GM18498 (cell line): ENCODE measurements around the gene STK33.

Experiments used
- ATAC-seq: cut with Tn5 transposase; IDR thresholded peaks from one replicate; pipeline ENCODE4 v1.9.1; 2021; ENCODE audit warnings: mild to moderate bottlenecking, moderate library complexity; ENCODE audit not compliant: unreplicated experiment

The STK33 gene

GRCh38 chr11:8604078-8604723 is 10.2 kb upstream of the STK33 start:
- ATAC-seq: peak; percentile 82

- ATAC-seq: peak; percentile 10
These were observed 9.7 kb upstream of the STK33 start for GRCh38 chr11:8603696-8604077.

GRCh38 chr11:8601376-8602133 is 7.5 kb upstream of the STK33 start:
- ATAC-seq: no peak

- no peak for ATAC-seq
These were observed 4.5 kb upstream of the STK33 start for GRCh38 chr11:8598506-8598905.

DNA sequence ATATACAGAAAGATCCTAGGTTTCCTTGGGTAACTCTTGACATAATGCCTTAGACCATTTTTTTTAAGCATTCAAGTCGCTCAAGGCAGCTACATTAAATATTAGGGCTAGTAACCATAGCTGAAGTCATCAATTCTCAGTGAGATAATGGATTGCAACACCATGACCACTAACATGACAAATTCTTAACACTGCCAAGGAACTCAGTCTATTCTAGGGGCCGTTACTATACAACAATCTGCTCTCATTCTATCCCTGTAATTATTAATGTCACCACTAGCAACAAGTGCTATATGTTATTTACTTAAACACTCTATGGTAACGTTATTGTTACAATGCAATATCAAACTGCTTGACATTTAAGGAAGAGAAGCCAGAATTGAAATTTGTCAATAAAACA is 3.2 kb upstream of the STK33 start:
- ATAC-seq: no peak

GRCh38 chr11:8596504-8597046 is 2.5 kb upstream of the STK33 start:
- ATAC-seq: no peak

DNA sequence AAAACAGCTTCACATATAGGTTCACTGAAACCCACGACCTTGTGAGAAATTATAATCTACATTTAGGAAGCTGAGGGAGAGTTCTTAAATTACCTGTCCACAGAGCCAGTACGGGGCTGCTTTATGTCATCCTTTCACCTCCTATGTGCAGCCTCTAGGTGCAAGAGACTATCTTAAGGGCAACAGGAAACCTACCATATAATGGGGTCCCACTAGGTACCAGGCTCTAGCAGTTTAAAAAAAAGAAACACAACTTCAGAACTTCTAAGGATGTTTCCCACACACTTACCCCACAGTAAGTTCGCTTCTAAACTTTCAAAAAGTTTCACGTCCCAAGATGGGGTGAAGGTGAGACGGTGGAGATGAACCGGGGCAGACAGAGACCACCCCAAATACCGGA is 573 bp downstream of the STK33 start:
- peak; percentile 22 for ATAC-seq

GRCh38 chr11:8587915-8588314 is 6.1 kb downstream of the STK33 start:
- no peak for ATAC-seq

GRCh38 chr11:8586805-8587204 is 7.2 kb downstream of the STK33 start:
- no peak for ATAC-seq

DNA sequence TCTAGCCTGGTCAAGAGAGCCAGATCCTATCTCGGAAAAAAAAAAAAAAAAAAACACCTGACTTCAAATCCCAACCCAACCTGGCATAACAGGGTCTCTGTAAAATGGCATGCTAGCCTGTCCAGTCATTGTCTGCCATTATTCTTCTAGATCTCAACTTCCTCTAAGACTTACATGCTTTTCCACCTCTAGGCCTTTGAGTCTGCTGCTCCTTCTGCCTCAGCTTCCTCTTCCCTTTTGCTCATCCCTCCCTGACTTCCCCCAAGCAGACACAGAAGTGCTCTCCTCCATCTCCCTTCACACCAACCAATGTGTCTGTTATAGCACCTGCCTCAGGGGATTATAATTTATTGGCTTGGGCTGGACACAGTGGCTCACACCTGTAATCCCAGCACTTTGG is 7.8 kb downstream of the STK33 start:
- ATAC-seq: no peak

DNA sequence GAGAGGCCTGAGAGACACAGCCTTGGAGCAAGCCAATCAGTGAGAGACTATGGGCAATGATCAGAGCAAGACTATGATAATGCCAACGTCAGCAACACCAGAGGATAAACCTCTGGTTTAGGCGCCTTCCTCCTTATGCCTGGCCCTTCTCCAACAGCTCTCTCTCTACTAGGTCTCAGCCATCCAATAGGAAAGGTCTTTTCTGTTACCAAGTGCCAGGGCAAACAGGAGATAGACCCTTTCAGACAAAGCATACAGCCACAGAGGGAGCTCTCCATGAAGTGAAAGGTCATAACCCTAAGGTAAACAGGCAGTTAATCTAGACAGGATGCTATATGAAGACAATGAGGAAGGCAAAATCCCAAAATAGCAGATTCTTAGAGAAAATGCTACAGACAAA is 9.5 kb downstream of the STK33 start:
- ATAC-seq: no peak

DNA sequence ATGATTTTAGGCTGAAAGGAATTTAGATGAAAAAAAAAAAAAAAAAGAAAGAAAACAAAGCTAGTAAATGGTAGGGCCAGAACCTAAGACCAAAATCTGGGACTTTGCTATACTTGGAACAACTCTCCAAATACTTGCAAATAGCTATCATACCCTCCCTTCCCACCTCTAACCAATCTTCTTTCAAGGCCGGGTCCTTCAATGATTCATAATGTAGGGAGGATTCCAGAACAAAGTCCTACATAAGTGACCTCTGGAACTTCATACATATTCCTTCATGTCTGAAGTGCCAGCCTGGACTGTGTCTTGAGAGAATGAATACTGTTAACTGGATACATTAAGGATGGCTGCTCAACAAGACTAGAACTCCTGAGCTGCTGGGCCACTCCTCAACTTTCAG is 9.9 kb downstream of the STK33 start:
- ATAC-seq: no peak

DNA sequence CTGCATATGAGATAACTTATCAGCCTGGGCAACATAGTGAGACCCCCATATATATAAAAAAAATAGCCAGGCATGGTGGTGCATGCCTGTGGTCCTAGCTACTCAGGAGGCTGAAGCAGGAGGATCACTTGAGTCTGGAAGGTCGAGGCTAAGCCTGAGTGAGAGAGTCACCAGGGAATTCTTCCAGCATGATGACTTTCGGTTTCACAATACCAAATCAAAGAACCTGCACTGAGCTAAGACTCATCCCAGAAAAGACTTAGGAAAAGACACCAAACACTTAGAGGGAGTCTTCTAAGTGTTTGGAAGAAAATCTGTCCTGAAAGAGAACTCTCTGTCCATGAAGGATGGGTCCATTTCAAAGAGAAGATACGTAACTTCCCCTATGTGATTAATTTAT is 12.7 kb downstream of the STK33 start:
- no peak for ATAC-seq

DNA sequence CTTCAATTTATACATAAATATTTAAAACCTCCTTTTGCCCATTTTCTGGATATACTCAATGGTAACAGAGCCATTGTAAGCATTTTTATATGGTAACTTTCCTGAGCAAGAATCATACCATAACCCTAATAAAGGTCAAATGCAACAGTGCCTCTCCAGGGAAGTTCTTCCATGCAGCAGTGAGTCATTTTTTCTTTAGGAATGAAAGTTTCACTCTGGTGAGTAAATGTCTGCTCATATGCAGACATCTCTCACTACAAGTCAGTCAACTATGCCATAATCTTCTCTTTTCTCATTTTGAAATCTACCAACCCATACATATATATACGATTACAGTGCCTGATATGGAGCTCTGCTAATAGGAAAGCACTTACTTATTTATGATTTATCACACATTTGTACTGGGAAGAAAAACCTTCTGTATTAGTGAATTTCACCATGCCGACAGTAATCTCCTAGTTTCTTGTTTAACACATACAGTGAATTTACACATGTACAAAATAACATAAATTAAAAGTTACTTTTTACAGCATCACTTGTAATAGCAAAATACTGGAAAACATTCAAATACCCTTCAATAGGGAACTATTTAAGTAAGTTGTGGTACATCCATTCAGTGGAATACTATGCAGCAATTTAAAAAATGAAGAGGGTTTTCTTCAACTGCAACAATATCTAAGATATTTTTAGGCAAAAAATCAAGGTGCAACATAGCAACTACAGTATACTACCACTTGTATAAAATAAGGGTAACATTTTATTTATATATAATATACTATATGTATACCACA is 16.0 kb downstream of the STK33 start:
- no peak for ATAC-seq

- ATAC-seq: no peak
These were observed 19.2 kb downstream of the STK33 start for GRCh38 chr11:8574798-8575197.

GRCh38 chr11:8573777-8574176 is 20.3 kb downstream of the STK33 start:
- ATAC-seq: no peak

- ATAC-seq: no peak
These were observed 26.3 kb downstream of the STK33 start for GRCh38 chr11:8567602-8568198.

DNA sequence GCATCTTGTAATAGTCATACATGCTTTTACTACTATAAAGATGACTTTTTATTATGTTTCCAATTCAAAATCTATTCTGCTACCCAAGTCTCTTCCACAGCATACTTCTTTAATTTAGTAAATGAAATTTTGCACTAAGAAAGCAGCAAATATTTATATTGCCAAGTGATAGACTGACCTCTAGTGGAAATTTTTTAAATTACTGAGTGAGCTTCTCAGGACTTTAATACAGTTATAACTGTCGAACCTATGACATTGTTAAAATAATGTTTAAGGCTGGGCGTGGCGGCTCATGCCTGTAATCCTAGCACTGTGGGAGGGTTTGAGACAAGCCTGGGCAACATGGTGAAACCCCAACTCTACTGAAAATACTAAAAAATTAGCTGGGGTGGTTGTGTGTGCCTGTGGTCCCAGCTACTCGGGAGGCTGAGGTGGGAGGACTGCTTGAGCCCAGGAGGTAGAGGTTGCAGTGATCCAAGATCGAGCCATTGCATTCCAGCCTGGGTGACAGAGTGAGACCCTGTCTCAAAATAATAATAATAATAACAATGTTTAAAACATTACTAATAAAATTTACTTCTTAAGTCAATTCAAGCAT is 27.3 kb downstream of the STK33 start:
- ATAC-seq: peak; percentile 61

GRCh38 chr11:8564526-8564925 is 29.5 kb downstream of the STK33 start:
- no peak for ATAC-seq

DNA sequence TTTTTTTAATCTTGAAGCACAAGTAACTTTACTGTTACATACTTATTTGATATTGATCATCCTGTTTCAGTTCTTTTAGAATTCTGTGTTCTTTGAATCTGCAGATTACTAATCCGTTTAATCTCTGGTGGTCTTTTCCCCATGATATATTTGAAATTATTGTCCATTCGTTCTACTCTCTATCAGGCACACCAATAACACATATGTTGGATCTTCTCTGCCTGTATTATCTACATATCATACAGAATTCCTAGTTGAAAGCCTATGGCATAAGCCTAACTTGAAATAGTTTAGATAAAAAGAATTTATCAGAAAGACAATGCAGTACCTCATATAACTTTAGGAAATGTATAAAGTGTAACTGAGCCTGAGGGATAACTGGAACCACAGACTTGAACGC is 32.6 kb downstream of the STK33 start:
- ATAC-seq: no peak

GRCh38 chr11:8558436-8558835 is 35.6 kb downstream of the STK33 start:
- no peak for ATAC-seq
